Stimulated activated naive CD8-positive, alpha-beta T cell treated with anti-CD3 and anti-CD28 coated beads, Interleukin-15, amount 100 ng/mL, for 72 hours (primary cell): Measurements from ENCODE around the gene SPEF2.
A peak's percentile ranks its signal among the peaks of the same experiment; 100 is the strongest.

Experiments
- ATAC-seq: fragments of 150-1000 bp; cut with Tn5 transposase; 2 replicates; pipeline ENCODE4 v1.10.0; 2021; ENCODE audit warnings: mild to moderate bottlenecking, moderate library complexity
- DNase-seq, 2 donors: peaks; one replicate each; pipeline ENCODE4 v3.0.0; 2021 to 2022
- H3K27ac Mint-ChIP-seq, 2 donors: one replicate each; pipeline ENCODE4 v1.8.0; 2022; ENCODE audit warnings: mild to moderate bottlenecking in 2 of 2, mixed read lengths in 2 of 2, moderate library complexity in 2 of 2
- H3K27me3 Mint-ChIP-seq: one replicate; pipeline ENCODE4 v1.8.0; 2022; ENCODE audit warnings: mixed read lengths
- H3K4me1 Mint-ChIP-seq: one replicate; pipeline ENCODE4 v1.8.0; 2022; ENCODE audit warnings: mild to moderate bottlenecking, mixed read lengths
- H3K4me3 Mint-ChIP-seq, 2 donors: one replicate each; pipeline ENCODE4 v1.8.0; 2022; ENCODE audit warnings: mild to moderate bottlenecking in 2 of 2, mixed read lengths in 2 of 2, moderate library complexity in 1 of 2
- H3K9me3 Mint-ChIP-seq, 2 donors: one replicate each; pipeline ENCODE4 v1.8.0; 2022; ENCODE audit warnings: mixed read lengths in 2 of 2

Gene SPEF2

DNA sequence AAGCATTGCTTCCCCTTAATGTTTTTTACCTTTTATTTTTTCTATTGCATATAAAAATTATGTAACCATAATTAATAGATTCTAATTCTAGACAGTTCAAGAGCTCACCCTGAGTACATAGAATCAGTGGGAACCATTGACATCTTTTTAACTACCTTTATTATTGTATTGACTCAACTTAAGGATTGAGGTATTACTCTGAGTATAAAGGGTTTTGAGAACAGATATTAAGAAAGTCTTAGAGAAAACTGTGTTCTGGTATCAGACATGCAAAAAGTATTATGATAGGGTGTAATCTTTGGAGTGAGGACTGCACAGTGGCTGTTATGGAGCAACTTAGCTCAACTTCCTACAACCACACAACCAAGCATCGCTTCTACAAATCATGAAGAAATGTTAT lies 8.9 kb downstream of the SPEF2 start:
- no peaks in the 10 kb centered on the region for H3K27me3 Mint-ChIP-seq
- ATAC-seq, result peak; percentile 33
- H3K4me3 Mint-ChIP-seq, result no peak overlapping the region
- DNase-seq, result no peak
- no peak overlapping the region for H3K27ac Mint-ChIP-seq
- peaks cover 7% of the 10 kb centered on the region in 2 donors for H3K9me3 Mint-ChIP-seq
- H3K4me1 Mint-ChIP-seq, result peaks cover 33% of the 10 kb centered on the region

DNA sequence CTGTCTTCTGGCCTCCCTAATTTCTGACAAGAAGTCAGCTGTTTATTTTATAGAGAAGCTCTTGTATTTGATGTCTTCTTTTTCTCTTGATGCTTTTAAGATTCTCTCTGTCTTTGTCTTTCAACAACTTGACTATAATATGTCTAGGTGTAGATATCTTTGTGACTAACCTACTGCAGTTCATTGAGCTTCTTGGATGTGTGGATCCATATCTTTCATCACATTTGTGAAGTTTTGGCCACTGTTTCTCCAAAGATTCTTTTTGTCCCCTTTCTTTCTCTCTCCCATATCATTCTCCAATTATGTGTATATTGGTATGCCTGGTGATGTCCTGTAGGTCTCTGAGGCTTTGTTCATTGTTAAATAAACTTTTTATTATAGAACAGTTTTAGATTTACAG lies 16.7 kb downstream of the SPEF2 start:
- H3K4me3 Mint-ChIP-seq, result no peak overlapping the region
- H3K4me1 Mint-ChIP-seq, result no peaks in the 10 kb centered on the region
- ATAC-seq, result no peak
- H3K27ac Mint-ChIP-seq, result no peak overlapping the region
- DNase-seq, result no peak
- H3K9me3 Mint-ChIP-seq, result peaks cover 25 to 29% of the 10 kb centered on the region in 2 donors
- H3K27me3 Mint-ChIP-seq, result no peaks in the 10 kb centered on the region

DNA sequence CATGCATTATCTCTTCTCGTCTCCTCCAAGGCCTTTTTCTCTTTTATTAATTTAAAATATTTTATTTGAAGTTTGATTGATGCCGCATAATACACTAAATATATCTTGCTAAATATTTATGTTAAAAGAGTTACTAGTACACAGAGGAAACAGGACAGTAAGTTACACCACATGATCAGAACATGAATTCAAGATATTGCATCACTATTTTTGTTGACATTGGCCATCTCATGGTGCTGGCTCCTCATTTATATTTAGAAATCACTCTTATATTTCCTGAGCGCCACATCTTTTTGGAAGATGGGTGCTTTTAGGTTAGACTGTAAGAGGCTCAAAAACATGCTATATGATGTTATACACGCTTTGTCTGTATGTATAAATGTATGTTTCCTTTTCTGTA lies 23.0 kb downstream of the SPEF2 start:
- Mint-ChIP-seq H3K4me1 (no peaks in the 10 kb centered on the region), H3K27me3 (no peaks in the 10 kb centered on the region), H3K4me3 (no peak overlapping the region), H3K9me3 (peaks cover 7% of the 10 kb centered on the region in 2 donors), H3K27ac (no peak overlapping the region)
- ATAC-seq, result no peak
- DNase-seq, result no peak

DNA sequence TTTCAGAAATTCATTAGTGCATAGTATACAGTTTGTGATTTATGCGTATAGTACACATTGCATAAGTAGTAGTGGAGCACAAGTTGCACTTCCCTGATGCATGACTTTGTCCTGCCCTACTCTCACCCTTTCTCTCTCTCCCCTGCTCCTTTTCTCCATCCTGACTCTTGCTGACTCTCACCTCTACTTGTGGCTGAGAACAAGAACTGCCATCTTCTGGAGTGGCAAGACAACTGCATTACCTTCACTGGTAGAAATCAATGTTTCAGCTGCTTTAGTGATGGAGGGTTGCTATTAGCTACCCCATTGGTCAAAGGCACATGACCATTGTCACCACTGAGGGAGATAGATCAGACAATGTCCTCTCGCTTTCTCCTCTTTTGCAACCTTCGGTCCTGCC lies 26.9 kb downstream of the SPEF2 start:
- H3K27me3 Mint-ChIP-seq, result no peaks in the 10 kb centered on the region
- no peaks in the 10 kb centered on the region for H3K9me3 Mint-ChIP-seq
- no peaks in the 10 kb centered on the region for H3K4me1 Mint-ChIP-seq
- no peak overlapping the region for H3K4me3 Mint-ChIP-seq
- peak overlapping the region in 1 of 2 donors; percentile 30 for H3K27ac Mint-ChIP-seq
- ATAC-seq (peak; percentile 49), DNase-seq (no peak)

DNA sequence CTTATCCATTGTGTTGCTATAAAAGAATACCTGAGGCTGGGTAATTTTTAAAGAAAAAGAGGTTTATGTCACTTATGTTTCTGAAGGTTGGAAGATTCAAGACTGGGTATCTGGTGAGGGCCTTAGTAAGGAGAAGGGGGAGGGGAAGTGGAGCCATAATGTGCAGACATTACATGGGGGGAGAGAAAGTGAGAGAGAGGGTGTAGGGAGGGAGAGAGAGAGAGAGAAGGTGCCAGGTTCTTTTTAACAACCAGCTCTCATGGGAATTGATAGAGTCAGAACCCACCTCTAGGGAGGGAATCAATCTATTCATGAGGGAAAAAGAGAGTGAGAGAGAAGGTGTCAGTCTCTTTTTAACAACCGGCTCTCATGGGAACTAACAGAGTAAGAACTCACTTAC lies 29.5 kb downstream of the SPEF2 start:
- no peak for DNase-seq
- no peak for ATAC-seq
- Mint-ChIP-seq H3K9me3 (no peaks in the 10 kb centered on the region), H3K4me1 (peaks cover 6% of the 10 kb centered on the region), H3K27ac (peak overlapping the region in 1 of 2 donors; percentile 22), H3K27me3 (no peaks in the 10 kb centered on the region), H3K4me3 (no peak overlapping the region)

DNA sequence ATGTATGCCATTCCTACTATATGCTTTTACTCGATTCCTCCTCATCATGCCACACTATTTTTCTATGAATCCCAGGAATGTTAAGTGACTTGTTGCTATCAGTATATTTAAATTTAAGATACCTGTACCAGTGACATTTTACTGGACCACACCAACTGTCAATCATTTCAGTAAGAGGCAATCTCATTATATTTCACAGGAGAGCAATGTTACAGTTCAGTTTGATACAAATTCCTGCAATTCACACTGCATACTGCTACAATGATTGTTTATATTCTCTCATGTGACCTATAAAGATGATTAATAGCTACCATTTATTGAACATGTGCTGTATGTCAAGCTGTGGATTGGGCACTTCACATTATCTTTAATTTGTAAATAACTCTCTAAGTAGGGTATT lies 30.0 kb downstream of the SPEF2 start:
- H3K27ac Mint-ChIP-seq, result no peak overlapping the region
- no peaks in the 10 kb centered on the region for H3K9me3 Mint-ChIP-seq
- H3K27me3 Mint-ChIP-seq, result no peaks in the 10 kb centered on the region
- H3K4me3 Mint-ChIP-seq, result no peak overlapping the region
- DNase-seq, result no peak
- peaks cover 6% of the 10 kb centered on the region for H3K4me1 Mint-ChIP-seq
- no peak for ATAC-seq

DNA sequence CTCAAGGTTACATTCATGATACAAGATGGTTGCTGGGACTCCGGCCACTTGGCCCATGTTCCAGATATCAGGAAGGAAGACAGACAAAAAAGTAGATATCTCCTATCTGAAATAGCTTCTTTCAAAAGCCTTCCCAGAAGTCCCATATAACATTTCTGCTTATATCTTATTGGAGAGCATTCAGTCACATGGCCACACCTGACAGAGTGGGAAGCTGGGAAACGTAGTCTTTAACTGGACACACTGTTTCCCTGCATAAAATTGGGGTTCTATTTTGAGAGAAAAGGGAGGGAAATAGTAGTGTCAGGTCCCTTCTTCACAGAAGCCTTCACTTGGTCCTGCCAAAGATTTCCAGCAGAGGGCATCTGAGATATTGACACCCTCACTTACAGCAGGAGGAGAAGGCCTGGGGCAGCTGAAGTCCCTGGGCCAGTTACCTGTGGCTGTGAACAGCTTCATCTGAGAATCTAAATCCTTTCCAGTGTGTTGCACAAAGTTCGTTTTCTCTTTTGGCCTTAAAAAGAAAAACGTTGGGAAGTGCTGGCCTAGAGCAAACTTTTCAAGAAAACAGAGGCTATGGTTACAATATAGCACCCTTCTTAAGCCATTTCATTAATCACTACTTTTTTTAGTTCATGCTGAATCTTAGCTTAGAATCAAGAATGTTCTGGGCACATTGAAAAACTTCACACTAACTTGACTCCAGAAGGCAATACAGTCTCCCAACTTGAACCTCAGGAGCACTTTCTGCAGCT lies 33.5 kb downstream of the SPEF2 start:
- DNase-seq (peak; percentile 57 to 67), ATAC-seq (peak; percentile 96)
- H3K27ac Mint-ChIP-seq, result no peak overlapping the region
- no peaks in the 10 kb centered on the region for H3K27me3 Mint-ChIP-seq
- H3K4me1 Mint-ChIP-seq, result peaks cover 11% of the 10 kb centered on the region
- no peaks in the 10 kb centered on the region for H3K9me3 Mint-ChIP-seq
- H3K4me3 Mint-ChIP-seq, result no peak overlapping the region

DNA sequence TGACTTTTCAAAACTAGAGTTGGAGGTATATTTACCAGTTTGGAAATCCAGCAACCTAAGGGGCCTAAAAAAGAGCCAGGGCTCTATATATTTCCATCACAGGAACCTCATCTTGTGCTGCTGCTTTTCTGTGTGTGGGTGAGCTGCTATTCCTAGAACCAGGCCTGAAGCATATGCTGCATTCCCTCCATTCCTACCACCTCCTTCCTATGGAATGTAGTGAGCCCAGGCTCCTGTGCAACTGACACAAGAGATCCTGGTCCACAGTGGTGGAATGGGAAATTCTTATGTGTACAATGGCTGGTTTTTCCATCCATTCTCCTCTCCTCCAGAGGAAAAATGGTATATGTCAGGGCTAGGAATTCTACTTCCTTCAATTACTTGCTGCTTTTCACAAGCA lies 39.1 kb downstream of the SPEF2 start:
- peaks cover under 1 to 1% of the 10 kb centered on the region in 2 donors for H3K9me3 Mint-ChIP-seq
- H3K4me3 Mint-ChIP-seq, result no peak overlapping the region
- H3K27ac Mint-ChIP-seq, result no peak overlapping the region
- peaks cover 36% of the 10 kb centered on the region for H3K4me1 Mint-ChIP-seq
- DNase-seq (no peak), ATAC-seq (no peak)
- H3K27me3 Mint-ChIP-seq, result no peaks in the 10 kb centered on the region

DNA sequence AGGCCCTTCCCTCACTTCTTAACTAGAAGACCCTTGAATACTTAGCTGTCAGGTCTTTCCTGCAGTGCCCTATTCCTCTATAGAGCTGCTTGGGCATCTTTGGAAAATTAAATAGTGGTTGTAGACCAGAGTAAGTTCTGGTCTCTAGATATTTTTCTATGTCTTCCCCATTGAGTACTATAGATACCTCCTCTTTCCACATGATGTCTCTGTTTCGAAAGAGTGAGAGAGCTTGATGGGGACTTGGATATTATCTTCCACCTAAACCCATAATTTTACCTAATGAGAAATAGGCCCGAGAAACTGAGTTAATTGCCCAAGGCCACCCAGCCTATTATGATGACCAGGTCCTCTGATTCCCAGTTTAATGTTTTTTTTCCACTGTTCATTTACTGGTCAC lies 40.2 kb downstream of the SPEF2 start:
- peaks cover 36% of the 10 kb centered on the region for H3K4me1 Mint-ChIP-seq
- no peak overlapping the region for H3K27ac Mint-ChIP-seq
- H3K9me3 Mint-ChIP-seq, result peaks cover 10 to 12% of the 10 kb centered on the region in 2 donors
- no peak overlapping the region for H3K4me3 Mint-ChIP-seq
- ATAC-seq (no peak), DNase-seq (no peak)
- no peaks in the 10 kb centered on the region for H3K27me3 Mint-ChIP-seq

DNA sequence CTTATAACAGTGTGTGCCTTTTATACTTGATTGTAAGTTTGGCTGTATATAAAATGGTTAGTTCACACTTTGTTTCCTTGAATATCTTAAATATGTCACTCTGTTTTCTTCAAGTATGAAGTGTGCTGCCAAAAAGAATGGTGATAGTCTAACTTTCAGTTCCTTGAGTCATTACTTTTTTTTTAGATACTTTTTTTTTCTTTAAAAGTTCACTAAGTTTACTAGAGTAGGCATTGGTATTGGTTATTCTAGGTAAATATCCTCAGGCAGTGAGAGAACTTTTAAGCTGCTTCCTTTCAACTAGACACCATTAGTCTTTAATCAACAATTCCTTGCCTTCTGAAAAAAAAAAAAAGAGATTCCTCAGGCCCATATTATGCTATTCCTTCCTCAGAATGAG lies 41.9 kb downstream of the SPEF2 start:
- Mint-ChIP-seq H3K9me3 (peaks cover 16 to 25% of the 10 kb centered on the region in 2 donors), H3K27ac (no peak overlapping the region), H3K4me3 (no peak overlapping the region), H3K27me3 (no peaks in the 10 kb centered on the region), H3K4me1 (peaks cover 50% of the 10 kb centered on the region)
- DNase-seq (no peak), ATAC-seq (no peak)

DNA sequence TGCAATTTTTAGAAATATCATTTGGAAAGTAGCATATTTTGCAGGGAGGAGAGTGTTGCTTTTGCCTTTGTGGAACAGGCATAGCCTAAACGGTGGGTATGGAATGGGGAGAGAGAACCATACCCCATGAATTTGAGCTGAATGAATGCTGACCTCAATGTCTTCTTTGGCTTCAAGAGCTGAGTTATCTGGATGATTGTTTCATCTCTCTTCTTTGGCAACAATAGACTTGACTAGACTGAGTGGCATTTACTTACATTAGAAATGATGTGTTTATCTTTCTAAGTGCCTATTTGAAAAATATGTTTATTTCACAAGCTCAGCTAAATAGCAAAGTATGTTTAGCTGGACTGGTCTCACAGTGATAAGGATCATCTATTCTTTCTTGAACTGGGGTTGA lies 42.8 kb downstream of the SPEF2 start:
- Mint-ChIP-seq H3K9me3 (peaks cover 16 to 25% of the 10 kb centered on the region in 2 donors), H3K27me3 (no peaks in the 10 kb centered on the region), H3K4me3 (no peak overlapping the region), H3K4me1 (peaks cover 55% of the 10 kb centered on the region), H3K27ac (no peak overlapping the region)
- ATAC-seq (no peak), DNase-seq (no peak)

DNA sequence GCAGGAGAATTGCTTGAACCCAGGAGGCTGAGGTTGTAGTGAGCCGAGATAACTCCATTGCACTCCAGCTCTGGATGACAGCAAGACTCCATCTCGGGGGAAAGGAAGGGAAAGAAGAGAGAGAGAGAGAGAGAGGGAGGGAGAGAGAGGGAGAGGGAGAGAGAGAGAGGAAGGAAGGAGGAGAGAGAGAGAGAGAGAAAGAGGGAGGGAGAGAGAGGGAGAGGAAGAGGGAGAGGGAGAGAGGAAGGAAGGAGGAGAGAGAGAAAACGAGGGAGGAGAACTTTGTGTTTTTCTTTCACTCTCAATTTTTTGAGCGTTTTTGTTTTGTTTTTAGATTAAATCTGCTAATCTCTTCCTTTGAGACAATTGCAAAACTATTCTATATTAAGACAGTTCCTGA lies 46.9 kb downstream of the SPEF2 start:
- DNase-seq (no peak), ATAC-seq (no peak)
- H3K27ac Mint-ChIP-seq, result peak overlapping the region; percentile 5 to 81
- H3K4me3 Mint-ChIP-seq, result peak overlapping the region in 1 of 2 donors; percentile 41
- peaks cover 65% of the 10 kb centered on the region for H3K4me1 Mint-ChIP-seq
- H3K9me3 Mint-ChIP-seq, result peaks cover 16 to 25% of the 10 kb centered on the region in 2 donors
- H3K27me3 Mint-ChIP-seq, result no peaks in the 10 kb centered on the region

DNA sequence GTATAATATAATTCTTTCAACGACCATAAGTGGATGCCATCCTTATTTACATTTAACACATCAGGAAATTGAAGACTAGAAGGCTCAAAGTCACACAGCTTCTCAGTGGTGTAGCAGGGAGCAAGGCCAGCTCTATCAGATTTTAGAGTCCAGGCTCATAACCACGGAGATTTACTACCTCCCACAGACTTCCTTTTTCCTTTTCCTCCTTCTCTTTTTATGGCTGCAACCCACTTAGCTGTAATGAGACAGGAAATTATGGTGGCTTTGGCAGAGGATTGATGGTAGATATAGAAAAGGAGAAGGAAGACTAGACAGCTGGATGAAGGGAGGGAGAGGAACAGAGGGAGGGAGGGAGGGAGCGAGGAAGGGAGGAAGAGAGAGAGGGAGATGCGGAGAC lies 47.4 kb downstream of the SPEF2 start:
- Mint-ChIP-seq H3K27ac (no peak overlapping the region), H3K4me3 (peak overlapping the region; percentile 16 to 21), H3K27me3 (no peaks in the 10 kb centered on the region), H3K9me3 (peaks cover 16 to 25% of the 10 kb centered on the region in 2 donors), H3K4me1 (peaks cover 65% of the 10 kb centered on the region)
- ATAC-seq, result no peak
- no peak for DNase-seq

DNA sequence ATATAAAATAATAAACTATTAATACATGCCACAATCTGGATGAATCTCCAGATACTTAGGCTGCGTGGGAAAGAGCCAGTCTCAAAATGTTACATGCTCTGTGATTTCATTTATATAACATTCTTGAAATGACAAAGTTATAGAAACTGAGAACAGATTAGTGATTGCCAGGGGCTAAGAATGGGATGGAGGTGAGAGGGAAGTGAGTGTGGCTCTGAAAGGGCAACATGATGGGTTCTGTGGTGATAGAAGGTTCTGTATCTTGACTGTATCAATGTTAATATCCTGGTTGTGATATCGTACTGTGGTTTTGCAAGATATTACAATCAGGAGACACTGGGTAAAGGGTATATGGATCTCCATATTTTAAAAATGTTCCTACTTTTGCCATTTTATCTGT lies 50.7 kb downstream of the SPEF2 start:
- DNase-seq (peak in 1 of 2 donors; percentile 51), ATAC-seq (peak; percentile 84)
- H3K9me3 Mint-ChIP-seq, result peaks cover 6 to 8% of the 10 kb centered on the region in 2 donors
- peaks cover 83% of the 10 kb centered on the region for H3K4me1 Mint-ChIP-seq
- peak overlapping the region in 1 of 2 donors; percentile 60 for H3K27ac Mint-ChIP-seq
- H3K4me3 Mint-ChIP-seq, result peak overlapping the region; percentile 22 to 33
- no peaks in the 10 kb centered on the region for H3K27me3 Mint-ChIP-seq

DNA sequence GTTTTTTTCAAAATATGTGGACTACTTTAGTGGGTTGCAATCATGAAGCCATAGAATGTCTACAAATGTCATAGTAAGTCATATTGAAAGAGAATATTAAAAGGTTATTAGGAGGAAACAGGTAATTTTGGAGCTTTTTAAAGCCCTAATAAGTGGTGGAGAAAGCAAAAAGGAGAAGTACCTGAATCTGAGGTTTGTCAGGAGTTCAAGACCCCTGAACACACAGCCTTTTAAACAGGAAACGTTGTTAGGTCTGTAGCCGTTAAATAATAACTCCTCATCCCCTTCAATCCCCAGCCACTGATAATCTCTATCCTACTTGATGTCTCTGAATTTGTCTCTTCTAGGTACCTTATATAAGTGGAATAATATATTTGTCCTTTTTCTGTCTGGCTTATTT lies 51.1 kb downstream of the SPEF2 start:
- H3K27me3 Mint-ChIP-seq, result no peaks in the 10 kb centered on the region
- no peak overlapping the region for H3K27ac Mint-ChIP-seq
- DNase-seq, result no peak
- H3K4me3 Mint-ChIP-seq, result peak overlapping the region; percentile 25 to 48
- no peak for ATAC-seq
- peaks cover 83% of the 10 kb centered on the region for H3K4me1 Mint-ChIP-seq
- peaks cover 5% of the 10 kb centered on the region in 2 donors for H3K9me3 Mint-ChIP-seq

DNA sequence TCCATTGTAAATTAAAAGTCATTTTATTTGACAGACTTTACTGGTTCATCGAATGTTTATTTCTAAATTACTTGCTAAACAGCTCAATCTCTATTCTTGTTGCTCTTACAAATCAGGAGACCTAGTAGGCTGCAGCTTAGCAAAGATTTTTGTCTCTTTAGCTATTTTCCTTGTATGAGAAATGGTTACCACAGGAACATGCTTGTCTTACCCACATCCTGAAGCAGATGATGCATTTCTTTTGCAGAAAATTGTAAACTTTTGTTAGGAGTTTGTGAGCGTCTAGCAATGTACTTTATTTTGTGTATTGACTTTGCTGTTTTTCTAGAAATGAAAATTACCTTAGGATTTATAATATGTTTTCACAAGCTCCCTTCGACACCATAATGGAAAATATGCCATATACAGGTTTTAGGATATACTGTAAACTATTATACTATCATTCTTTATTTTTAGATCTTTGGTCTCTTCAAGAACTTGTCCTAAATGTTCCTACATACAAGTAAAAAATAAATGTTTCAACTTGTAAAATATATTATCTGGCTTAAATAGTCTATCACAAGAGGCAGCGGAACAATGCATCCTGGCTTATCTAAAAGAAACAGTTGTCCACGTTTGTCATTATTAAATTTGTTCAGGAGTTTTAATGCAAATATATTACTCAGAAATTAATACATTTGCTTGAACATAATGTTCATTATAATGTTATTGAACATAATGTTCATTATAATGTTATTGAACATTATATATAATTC lies 54.1 kb downstream of the SPEF2 start:
- peaks cover 76% of the 10 kb centered on the region for H3K4me1 Mint-ChIP-seq
- ATAC-seq (peak; percentile 61), DNase-seq (no peak)
- no peaks in the 10 kb centered on the region for H3K9me3 Mint-ChIP-seq
- peak overlapping the region in 1 of 2 donors; percentile 57 for H3K27ac Mint-ChIP-seq
- peak overlapping the region; percentile 18 to 24 for H3K4me3 Mint-ChIP-seq
- H3K27me3 Mint-ChIP-seq, result no peaks in the 10 kb centered on the region
